HUES6 (cell line): Measurements from ENCODE around the gene ITM2C.

Experiments used
- H3K27ac ChIP-seq: 2 replicates; pipeline ENCODE4 v1.7.0; 2013; ENCODE audit warnings: low read depth, mild to moderate bottlenecking, low read length, inconsistent platforms
- H3K27me3 ChIP-seq: 2 replicates; pipeline ENCODE4 v1.6.1; 2013; ENCODE audit warnings: low read length; ENCODE audit not compliant: control insufficient read depth, insufficient read depth
- H3K36me3 ChIP-seq: 2 replicates; pipeline ENCODE4 v1.6.1; 2013; ENCODE audit warnings: low read length; ENCODE audit not compliant: control insufficient read depth, insufficient read depth
- H3K4me1 ChIP-seq: 2 replicates; pipeline ENCODE4 v1.6.1; 2013; ENCODE audit warnings: low read length; ENCODE audit not compliant: control insufficient read depth, insufficient read depth
- H3K4me3 ChIP-seq: 2 replicates; pipeline ENCODE4 v1.5.1; 2013; ENCODE audit warnings: low read depth, low read length
- H3K9ac ChIP-seq: one replicate; pipeline ENCODE4 v1.6.1; 2013; ENCODE audit warnings: mild to moderate bottlenecking, low read length
- H3K9me3 ChIP-seq: 2 replicates; pipeline ENCODE4 v1.6.1; 2013; ENCODE audit warnings: low read depth, low read length; ENCODE audit not compliant: control insufficient read depth, insufficient read depth

The ITM2C gene

DNA sequence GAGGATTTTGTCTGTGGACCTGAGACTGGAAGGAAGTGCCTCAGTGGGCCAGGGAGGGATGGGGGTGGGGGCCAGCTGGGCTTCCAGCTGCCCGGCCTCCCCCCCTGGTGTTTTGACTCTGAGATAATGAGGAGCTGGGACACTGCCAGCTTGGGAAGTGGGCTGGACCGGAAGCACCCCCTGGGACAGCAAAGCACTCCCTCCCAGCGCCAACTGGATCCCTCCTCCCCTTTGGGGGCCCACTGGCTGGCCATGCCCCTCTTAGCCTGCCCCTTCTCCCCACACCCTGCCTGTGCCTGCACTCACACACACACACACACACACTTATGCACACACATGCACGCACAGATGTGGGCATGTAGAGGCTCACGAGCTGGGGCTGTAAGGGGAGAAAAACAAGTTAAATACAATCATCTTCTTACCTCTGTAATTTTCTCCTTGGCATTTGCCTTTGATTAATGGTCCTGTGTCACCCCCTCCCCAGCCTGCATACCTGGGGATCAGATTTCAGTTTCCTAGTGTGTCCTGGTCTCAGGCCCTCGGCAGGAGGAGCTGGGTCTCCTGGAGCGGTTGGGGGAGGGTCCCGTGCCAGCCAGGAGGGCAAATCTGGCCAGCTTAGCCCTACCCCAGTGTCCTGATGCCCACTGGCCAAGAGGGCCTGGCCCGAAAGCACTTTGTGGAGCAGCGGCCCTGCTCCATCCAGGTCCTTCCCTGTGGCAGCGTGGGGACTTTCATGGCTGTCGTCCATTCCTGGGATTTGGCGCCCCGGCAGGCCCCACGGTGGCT is 3.6 kb downstream of the ITM2C start:
- H3K27ac ChIP-seq = peak overlapping the region; percentile 39; the same call in 1 of the 2 replicates
- H3K9ac ChIP-seq = peak overlapping the region; percentile 74
- peak overlapping the region; percentile 56 for H3K4me3 ChIP-seq
- H3K36me3 ChIP-seq = peaks cover 8% of the 10 kb centered on the region
- peaks cover 7% of the 10 kb centered on the region for H3K27me3 ChIP-seq
- H3K9me3 ChIP-seq = no peaks in the 10 kb centered on the region
- H3K4me1 ChIP-seq = peaks cover 75% of the 10 kb centered on the region

DNA sequence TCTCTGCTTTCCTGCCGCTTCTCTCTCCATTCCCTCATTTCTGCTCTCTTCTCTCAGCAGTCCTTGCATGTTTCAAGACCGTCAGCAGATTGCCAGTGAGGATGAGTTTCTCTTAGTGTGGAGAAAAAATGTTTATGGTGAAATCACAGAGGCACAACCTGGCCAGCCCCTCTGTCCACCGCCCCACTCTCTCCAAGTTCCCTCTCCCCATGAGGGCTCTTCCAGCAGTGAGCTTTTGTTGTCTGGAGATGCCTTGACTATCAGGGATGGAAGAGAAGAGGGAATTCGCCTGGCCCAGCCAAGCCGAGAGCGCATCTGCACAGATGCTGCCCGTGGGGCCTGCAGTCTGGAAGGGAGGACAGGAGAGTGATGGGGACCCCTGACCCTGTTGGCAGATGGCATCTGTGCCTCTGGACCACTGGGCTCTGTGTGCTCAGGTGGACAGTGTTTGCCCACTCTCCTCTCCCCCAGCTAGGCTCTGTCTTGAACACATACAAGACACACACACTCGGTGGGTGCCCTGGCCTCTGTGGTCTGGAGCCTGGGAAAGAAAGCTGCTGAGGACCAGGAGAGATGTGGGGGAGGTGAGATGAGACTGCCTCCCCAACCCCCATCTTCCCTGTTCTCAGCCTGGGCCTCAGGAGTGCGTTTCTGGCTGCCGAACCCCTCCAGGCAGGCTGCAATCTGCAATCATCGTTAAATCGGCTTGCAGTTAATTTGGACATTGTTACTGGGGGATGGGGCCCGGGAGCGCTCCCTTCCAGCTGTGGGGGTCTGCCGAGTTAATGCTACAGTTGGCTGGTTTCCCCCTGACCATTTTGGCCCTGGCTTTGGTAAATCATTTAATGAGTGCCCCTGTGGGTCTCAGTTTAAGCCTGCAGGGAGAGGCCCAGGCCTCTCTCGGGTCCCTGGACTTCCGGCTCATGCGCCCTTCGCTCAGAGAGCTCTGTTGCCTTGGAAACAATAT is 4.5 kb downstream of the ITM2C start:
- H3K27ac ChIP-seq = peak overlapping the region; percentile 39
- no peaks in the 10 kb centered on the region for H3K27me3 ChIP-seq
- H3K4me3 ChIP-seq = peak overlapping the region; percentile 56

DNA sequence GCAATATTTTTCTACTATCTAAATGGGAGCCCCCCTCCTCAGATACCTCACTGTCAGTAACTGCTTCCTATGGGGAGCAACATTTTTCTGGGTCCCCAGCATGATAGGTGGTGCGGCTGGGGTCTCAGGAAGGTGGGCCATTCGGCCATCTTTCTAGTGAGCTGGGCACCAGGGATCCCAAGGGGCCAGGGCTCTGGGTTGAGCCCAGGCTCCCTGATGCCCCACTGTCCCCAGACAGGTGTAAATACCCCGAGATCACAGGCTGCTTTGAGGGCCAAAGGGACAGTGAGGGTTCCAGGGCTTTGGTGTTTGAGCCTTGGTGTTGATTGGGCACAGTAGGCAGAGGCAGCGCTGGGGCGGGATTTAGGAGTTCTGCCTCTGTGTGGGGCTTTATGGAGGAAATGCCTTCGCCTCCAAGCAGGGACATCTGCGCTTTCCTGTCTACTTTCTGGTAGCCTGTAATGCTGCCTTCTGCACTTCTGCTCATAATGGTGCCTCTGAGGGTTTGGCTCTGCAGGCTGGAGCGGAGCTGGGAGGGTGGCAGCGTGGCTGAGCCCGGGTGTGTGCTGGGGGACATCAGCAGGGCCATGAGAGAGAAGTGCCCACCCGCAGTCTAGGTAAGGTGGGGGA is 5.3 kb downstream of the ITM2C start:
- H3K27ac ChIP-seq = peak overlapping the region; percentile 39
- peak overlapping the region; percentile 21; the same call in 1 of the 2 replicates for H3K4me3 ChIP-seq
- peak overlapping the region; percentile 63 for H3K9ac ChIP-seq

More for the DNA sequence above, 4.5 kb downstream of the ITM2C start:
- Histone ChIP-seq H3K9me3 (no peaks in the 10 kb centered on the region), H3K4me1 (peaks cover 71% of the 10 kb centered on the region), H3K9ac (peak overlapping the region; percentile 74), H3K36me3 (peaks cover 17% of the 10 kb centered on the region)

DNA sequence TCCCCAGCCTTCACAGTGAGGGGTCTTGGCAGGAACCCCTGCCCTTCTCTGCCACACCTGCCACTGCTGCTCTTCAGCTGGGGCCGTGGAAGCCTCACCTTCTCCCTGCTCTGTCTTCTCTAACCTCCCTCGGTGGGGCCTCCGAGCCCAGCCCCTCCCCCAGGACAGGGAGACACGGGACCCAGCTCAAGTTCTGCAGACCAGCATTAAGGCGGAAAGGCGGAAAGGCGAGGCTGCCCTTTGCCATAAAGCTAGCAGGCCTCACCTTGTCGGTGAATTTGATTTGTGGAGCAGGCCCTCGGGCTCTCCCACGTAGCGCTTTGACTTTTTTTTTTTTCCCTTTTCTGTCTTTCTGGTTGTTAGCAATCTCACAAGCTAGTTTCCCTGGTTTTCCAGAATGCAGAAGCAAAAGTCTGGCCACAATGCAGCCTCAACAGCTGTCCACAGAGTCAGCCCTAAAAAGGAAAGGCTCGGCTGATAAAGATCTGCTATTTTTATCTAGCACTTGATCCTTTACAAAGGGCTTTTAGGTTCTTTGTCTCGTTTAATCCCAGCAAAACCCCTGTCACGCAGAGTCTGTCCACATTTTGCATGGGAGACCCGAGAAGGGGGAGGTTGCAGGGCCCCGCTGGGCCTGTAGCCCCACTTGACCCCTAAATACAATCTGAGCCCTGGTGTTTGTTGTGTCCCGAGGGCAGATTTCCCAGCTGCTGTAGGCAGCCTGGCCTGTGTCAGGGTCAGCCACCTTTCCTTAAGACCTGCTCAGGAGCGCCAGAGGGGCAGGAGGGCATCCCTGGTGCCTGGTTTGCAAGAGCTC is 6.0 kb downstream of the ITM2C start:
- peak overlapping the region; percentile 39 for H3K27ac ChIP-seq
- no peaks in the 10 kb centered on the region for H3K27me3 ChIP-seq
- H3K9ac ChIP-seq = peak overlapping the region; percentile 63
- H3K4me1 ChIP-seq = peaks cover 70% of the 10 kb centered on the region
- peaks cover 32% of the 10 kb centered on the region for H3K36me3 ChIP-seq
- no peaks in the 10 kb centered on the region for H3K9me3 ChIP-seq
- H3K4me3 ChIP-seq = peak overlapping the region; percentile 21; the same call in 1 of the 2 replicates

More for the DNA sequence above, 5.3 kb downstream of the ITM2C start:
- no peaks in the 10 kb centered on the region for H3K9me3 ChIP-seq
- peaks cover 25% of the 10 kb centered on the region for H3K36me3 ChIP-seq
- no peaks in the 10 kb centered on the region for H3K27me3 ChIP-seq
- peaks cover 70% of the 10 kb centered on the region for H3K4me1 ChIP-seq

DNA sequence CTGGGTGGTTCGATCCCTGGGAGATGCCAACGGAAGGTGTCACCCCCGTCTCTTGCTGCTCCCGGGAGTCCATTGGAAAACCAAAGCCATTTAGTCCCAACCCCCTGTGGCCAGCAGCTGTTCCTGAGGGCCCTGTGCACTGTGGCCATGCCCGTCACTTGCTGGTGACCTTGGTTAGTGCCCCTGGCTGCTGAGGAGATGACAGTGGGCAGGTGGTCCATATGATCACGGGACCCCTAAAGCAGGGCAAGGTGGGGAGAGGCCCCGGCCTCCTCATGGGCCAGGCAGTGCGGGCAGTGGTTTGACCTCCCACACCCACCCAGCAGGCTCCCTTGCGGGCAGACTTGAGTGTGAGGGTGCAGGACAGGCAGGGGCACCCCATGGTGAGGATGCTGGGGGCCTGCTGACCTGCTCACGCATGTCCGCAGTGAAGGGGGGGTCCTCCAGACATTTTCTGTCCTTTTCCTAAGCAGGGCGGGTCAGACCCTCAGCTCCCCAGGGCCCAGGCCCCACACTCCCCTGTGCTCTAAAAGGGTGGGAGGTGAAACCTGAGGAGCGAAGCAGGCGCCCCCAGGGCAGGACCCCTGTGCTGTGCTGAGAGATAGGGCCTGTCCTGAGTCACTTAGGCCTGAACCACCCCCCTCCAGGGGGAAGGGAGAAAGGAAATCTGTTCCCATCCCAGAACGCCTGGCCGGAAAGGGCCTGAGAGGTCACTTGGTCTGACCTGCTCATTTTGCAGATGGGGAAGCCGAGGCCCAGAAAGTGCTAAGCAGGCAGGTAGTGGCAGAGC is 6.8 kb downstream of the ITM2C start:
- H3K4me3 ChIP-seq = no peak overlapping the region
- H3K27ac ChIP-seq = peak overlapping the region; percentile 39; the same call in 1 of the 2 replicates

DNA sequence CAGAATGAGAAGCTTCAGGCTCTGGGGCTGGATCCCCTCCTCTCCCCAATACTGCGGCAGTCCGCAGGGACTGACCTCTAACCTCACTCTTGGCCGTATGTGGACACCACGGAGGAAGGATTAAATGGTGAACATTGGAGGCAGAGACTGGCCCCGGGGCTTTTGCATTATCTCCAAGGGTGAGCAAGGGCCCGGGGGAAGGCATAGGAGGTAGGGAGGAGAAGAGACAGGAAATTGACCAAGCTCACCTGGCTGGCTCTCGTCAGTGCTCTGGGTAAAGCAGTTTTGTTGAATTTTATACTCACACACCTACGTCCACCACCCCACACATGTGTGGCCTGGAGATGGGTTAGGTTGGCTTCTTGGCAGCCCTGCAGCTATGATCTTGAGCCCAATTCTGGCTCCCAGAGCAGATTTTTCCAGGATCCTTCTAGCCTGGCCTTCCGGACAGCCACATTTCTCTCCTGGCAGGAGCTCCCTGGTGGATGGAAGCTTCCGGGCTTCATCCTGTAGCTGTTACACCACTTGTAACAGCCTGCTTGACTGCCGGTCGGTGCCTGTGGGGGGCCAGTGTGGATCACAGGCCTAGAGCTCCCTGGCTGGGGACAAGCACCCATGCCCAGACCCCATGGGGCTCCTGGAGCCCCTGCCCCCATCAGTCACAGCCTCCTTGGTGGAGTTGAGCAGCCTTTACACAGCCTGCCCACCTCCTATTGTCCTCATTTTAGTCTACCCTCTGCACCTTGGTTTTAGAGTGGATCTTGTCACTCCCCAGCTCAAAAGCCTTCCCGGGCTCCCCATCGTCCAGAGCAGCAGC is 7.6 kb downstream of the ITM2C start:
- Histone ChIP-seq H3K4me1 (peaks cover 55% of the 10 kb centered on the region), H3K4me3 (no peak overlapping the region), H3K27ac (peak overlapping the region; percentile 39; the same call in 1 of the 2 replicates), H3K27me3 (no peaks in the 10 kb centered on the region), H3K9me3 (no peaks in the 10 kb centered on the region), H3K36me3 (peaks cover 45% of the 10 kb centered on the region), H3K9ac (no peak overlapping the region)

More for the DNA sequence above, 6.8 kb downstream of the ITM2C start:
- Histone ChIP-seq H3K36me3 (peaks cover 37% of the 10 kb centered on the region), H3K9me3 (no peaks in the 10 kb centered on the region), H3K9ac (peak overlapping the region; percentile 15), H3K4me1 (peaks cover 63% of the 10 kb centered on the region), H3K27me3 (no peaks in the 10 kb centered on the region)

DNA sequence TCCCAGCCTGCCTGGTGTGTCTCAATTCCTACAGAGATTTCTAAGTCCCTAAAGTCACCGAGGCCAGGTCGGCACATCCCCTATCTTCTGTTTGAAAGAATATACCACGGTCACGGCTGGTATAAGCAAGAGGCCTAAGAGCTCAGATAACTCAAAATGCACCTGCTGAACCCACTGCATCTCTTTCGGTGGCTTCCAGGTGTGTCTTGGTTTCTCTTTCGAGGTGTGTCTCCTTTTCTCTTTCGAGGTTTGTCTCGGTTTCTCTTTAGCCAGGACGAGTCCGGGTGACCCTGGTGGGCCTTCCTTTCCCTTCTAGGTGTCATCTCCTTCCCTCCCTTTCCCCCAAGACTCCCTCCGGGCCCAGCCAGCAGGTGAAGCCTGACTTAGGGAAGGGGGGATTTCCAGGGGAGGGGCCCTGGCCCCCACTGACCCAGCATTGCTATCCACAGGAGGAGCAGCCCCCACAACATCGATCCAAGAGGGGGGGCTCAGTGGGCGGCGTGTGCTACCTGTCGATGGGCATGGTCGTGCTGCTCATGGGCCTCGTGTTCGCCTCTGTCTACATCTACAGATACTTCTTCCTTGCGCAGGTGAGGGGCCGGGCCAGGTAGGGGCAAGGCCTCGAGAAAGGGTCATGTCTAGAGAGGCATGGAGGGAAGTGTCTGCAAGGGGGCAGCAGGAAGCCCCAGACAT is 8.4 kb downstream of the ITM2C start:
- peaks cover 49% of the 10 kb centered on the region for H3K4me1 ChIP-seq
- peaks cover 53% of the 10 kb centered on the region for H3K36me3 ChIP-seq
- H3K27ac ChIP-seq = no peak overlapping the region
- no peaks in the 10 kb centered on the region for H3K9me3 ChIP-seq
- H3K4me3 ChIP-seq = no peak overlapping the region
- no peak overlapping the region for H3K9ac ChIP-seq
- H3K27me3 ChIP-seq = no peaks in the 10 kb centered on the region

DNA sequence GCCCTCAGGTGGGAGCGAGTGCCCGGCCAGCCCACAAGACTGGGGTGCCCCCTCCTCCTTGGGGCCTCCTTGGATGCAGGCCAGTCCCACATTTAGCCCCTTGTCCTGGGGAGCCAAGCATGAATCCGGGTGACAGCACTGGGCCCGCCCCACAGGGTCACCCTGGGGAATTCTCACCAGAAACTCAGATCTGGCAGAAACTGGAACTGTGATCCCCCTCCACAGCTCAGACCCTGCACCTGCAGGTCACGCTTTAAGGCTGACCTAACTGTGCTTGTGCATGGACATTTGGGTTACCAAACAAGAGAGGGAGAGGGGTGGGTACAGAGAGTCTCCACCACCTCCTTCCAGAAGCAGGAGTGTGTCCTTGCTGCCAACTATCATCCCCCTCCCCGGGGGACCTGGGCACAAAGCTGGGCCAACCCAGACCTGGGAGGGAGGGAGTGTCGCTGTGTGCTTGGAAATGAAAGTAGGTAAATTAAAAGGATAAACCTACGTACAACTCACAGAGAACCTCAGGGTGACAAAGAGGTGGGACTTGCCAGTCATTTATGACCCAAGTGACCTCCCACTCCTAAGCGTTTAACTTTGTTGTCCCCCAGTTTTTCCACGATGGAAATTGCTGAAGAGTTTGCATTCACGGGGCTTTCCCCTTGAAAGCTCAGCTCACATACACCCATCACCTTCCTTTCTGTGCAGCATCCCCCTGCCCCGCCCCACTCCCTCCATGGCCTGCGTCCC is 9.1 kb downstream of the ITM2C start:
- H3K27me3 ChIP-seq = no peaks in the 10 kb centered on the region
- peaks cover 59% of the 10 kb centered on the region for H3K36me3 ChIP-seq
- H3K4me3 ChIP-seq = no peak overlapping the region
- H3K9ac ChIP-seq = no peak overlapping the region
- H3K4me1 ChIP-seq = peaks cover 42% of the 10 kb centered on the region
- H3K27ac ChIP-seq = no peak overlapping the region
- H3K9me3 ChIP-seq = no peaks in the 10 kb centered on the region
